Central memory CD8-positive, alpha-beta T cell (primary cell): ENCODE results near the gene C3orf70.

Source experiments
- ATAC-seq: fragments of 150-1000 bp; cut with Tn5 transposase; replicated peaks from 2 replicates; pipeline ENCODE4 v1.10.0; 2022; ENCODE audit warnings: mild to moderate bottlenecking, moderate FRiP score, moderate number of reproducible peaks; ENCODE audit not compliant: poor library complexity, severe bottlenecking; ENCODE audit errors: extremely low read depth
- DNase-seq, 2 donors: peaks; one replicate each; pipeline ENCODE4 v3.0.0; 2021; ENCODE audit warnings: low spot score in 2 of 2
- H3K27ac Mint-ChIP-seq: one replicate; pipeline ENCODE4 v1.8.0; 2022; ENCODE audit warnings: low read depth, mild to moderate bottlenecking, moderate library complexity, mixed read lengths
- H3K27me3 Mint-ChIP-seq: one replicate; pipeline ENCODE4 v1.8.0; 2022; ENCODE audit warnings: mixed read lengths
- H3K36me3 Mint-ChIP-seq: one replicate; pipeline ENCODE4 v1.8.0; 2022; ENCODE audit warnings: mild to moderate bottlenecking, moderate library complexity, mixed read lengths; ENCODE audit not compliant: insufficient read depth
- H3K4me1 Mint-ChIP-seq: one replicate; pipeline ENCODE4 v1.8.0; 2022; ENCODE audit warnings: mixed read lengths
- H3K4me3 Mint-ChIP-seq: one replicate; pipeline ENCODE4 v1.8.0; 2022; ENCODE audit warnings: mild to moderate bottlenecking, moderate library complexity, mixed read lengths
- H3K9me3 Mint-ChIP-seq: one replicate; pipeline ENCODE4 v1.8.0; 2022; ENCODE audit warnings: mixed read lengths

The C3orf70 gene

GRCh38 chr3:185028121-185028520, 124.7 kb downstream of the C3orf70 start:
- ATAC-seq (no peak), DNase-seq (no peak)
- no peak overlapping the region for H3K27ac Mint-ChIP-seq
- no peak overlapping the region for H3K4me3 Mint-ChIP-seq
- no peaks in the 10 kb centered on the region for H3K27me3 Mint-ChIP-seq
- H3K4me1 Mint-ChIP-seq = no peaks in the 10 kb centered on the region
- no peaks in the 10 kb centered on the region for H3K9me3 Mint-ChIP-seq
- H3K36me3 Mint-ChIP-seq = peaks cover 11% of the 10 kb centered on the region
